ENCODE results near the gene SLC38A2. TPM values are rescaled to one million over a fixed set of nuclear protein-coding genes. Genes with fewer than 3 reads are reported as not detected.
A peak's percentile ranks its signal among the peaks of the same experiment; 100 is the strongest.

The SLC38A2 gene
- total RNA-seq, 1 donor from 2014 or later: 480 TPM

DNA sequence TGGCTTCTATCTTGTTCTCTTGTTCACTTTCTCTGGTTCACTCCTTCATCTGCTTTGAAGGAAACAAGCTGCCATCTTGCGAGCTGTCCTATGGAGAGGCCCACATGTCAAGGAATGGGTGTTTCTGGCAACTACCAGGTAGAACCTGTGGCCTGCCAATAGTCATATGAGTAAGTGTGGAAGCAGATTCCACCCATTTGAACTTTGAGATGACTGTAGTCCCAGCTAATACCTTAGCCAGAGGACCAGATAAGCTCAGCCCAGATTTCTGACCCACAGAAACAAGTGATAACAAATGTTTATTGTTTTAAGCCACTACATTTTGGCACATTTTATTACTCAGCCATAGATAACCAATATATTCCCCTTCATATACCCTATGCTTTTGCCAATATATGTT lies 4.0 kb upstream of the SLC38A2 start:
- no peak for DNase-seq (ENCODE audit: low read depth)

GRCh38 chr12:46374711-46375110 lies 2.1 kb upstream of the SLC38A2 start:
- DNase-seq (ENCODE audit: low read depth): no peak

DNA sequence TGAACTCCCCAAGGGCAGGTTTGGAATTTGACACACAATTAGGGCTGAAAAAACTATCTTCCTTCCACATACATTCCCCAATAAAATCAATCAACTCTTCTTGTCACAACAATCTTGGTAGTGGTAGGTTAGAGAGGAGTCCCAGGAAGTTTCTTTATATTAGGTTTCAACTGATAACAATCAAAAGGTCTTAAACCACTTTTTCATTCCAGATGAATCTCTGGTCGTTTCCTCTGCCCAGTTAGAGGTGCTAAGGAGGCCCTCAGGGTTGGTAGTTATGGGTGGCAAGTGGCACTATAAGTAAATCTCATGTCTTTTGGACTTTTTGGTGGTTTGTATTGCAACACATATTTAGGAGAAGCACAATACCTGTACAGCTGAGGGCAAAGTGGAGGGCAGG lies 1.7 kb upstream of the SLC38A2 start:
- no peak for DNase-seq (ENCODE audit: low read depth)

GRCh38 chr12:46373301-46374296 lies 1.0 kb upstream of the SLC38A2 start:
- DNase-seq (ENCODE audit: low read depth): peak; percentile 65

- peak; percentile 73 for DNase-seq (ENCODE audit: low read depth)
Observed at GRCh38 chr12:46371718-46372543, 642 bp downstream of the SLC38A2 start.

GRCh38 chr12:46370792-46371717 lies 1.5 kb downstream of the SLC38A2 start:
- peak; percentile 93 for DNase-seq (ENCODE audit: low read depth)

DNA sequence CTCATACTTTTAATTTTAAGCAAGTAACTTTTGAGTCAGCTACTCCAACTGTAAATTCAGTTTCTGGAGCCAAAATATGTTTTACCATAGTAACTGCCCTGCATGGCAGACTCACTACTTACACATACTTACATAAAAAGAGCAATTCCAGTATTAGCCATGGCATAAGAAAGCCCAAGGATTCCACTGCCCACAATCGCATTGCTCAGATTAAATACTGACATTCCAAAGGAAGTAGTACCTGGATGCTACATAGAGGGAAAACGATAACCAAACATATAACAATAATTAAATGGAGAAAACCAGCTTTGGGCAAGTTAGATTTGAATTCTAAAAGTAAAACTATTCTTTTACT lies 2.2 kb downstream of the SLC38A2 start:
- DNase-seq (ENCODE audit: low read depth): no peak

GRCh38 chr12:46369474-46370379 lies 2.8 kb downstream of the SLC38A2 start:
- DNase-seq (ENCODE audit: low read depth): no peak

DNA sequence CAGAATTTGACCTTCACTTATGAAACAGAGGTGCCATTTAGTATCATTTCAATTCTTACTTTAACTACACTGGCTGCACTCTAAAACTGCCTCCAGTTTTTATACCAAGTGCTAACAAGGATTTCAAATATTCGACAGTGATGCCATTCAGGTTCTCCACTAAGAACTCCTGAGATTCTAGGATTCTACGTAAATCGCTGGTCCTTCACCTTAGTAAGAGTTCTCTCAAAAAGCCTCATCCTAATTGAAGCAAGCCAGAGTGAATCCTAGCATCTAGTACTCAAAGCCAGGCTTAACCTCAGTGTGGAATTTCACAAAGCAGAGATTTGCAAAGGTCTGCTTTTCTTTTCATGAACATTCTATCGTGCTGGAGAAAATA lies 3.5 kb downstream of the SLC38A2 start:
- DNase-seq (ENCODE audit: low read depth): no peak

DNA sequence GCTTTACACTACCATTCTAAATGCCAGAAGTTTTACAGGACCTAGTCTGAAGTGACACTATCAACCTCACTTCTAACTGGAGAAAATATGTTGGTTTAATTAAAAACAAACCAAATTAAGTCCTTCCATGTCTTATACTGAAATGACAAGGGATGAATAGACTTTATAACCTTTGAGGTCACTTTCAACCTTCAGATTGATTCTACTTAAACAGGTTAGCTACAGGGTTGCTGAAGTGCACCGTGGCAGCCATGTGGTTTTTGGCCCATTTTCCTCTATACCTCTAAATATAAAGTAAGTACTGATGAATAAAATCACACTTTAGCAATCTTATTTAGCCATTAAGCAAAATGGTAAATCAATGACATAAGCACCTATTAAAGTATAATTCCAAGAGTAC lies 3.9 kb downstream of the SLC38A2 start:
- no peak for DNase-seq (ENCODE audit: low read depth)

DNA sequence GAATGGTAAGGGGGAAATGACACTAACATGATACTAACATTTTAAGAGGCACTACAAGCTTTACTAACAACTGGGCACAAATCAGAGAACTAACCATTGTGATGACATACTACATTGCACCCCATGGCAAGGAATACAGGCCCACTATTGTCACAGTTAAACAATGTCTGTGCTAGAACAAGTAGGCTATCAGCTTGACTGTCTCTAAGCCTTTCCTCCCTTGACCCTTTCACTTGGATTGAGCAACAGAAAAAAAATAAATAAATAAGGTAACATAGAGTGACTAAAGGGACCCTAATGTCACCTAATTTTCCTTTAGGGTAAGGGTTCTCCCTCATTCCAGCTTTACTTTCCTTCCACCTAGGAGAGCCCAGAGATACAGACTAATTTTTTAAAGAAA lies 4.4 kb downstream of the SLC38A2 start:
- no peak for DNase-seq (ENCODE audit: low read depth)

- no peak for DNase-seq (ENCODE audit: low read depth)
Observed at GRCh38 chr12:46367351-46368029, 5.1 kb downstream of the SLC38A2 start.

GRCh38 chr12:46366771-46367170 lies 5.8 kb downstream of the SLC38A2 start:
- DNase-seq (ENCODE audit: low read depth): no peak

DNA sequence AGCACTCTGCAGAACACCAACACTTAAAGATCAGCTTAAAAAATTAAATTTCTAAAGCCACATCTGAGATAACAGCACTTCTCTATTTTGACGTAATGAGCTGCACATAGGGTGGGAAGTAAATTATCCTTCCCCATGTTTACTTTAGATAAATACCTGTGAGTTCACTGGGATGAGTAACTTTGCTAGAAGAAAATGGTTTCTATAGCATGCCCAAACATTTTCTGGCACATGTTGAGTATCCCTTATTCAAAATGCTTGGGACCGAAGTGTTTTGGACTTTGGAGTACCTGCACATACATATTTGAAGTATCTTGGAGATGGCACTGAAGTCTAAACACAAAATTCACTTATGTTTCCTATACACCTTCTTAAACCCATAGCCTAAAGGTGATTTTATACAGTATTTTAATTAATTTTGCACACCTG lies 6.6 kb downstream of the SLC38A2 start:
- no peak for DNase-seq (ENCODE audit: low read depth)

- DNase-seq (ENCODE audit: low read depth): peak; percentile 72
Observed at GRCh38 chr12:46364777-46365580, 7.6 kb downstream of the SLC38A2 start.

DNA sequence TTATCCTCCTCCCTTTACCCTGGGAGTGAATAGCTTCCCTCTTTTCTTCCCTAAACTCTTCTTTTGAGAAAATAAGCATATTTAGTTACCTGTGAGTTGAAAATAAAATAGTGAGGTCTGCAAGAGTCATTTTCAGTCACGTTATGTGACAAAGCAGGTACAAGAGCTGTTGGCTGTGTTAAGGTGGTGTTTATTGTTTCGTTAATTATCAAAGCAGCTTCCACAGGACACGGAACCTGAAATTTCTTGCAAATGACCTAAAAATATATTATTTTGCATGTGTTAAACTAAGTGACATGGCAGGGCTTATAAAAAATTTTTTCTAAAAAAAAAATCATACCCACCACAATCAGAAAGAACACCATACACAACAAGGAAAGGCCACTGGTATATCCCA lies 8.3 kb downstream of the SLC38A2 start:
- DNase-seq (ENCODE audit: low read depth): no peak

DNA sequence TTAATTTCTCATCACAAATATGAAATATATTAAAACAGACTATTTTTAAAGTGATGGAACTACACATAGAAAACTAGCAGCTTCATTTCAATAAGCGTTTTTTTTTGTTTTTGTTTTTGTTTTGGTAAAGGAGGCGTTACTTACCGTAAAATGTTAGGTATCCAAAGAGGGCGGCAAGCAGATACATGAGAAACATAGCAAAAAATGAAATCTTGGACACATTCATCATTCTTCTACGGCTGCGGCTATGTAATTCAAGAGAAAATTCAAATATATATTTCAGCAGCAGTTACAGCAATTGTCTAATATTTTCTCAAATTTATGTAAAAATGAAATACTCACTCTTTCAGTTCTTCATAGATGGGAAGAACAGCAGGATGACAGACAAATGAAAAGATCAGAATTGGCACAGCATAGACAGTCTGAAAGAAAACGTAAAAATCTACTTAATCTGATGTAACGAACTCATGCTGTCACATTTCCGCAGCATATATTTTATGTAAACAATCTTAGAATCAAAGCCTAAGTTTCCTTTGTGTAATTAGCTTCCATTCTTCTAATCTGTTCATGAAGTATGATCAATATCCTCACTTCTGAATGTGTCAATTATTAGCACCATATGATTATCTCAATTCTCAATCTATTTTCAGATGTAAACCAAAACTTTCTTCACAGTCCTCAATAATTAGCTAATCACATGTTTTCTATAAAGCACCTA lies 8.8 kb downstream of the SLC38A2 start:
- no peak for DNase-seq (ENCODE audit: low read depth)
